Adrenal gland (tissue), 12 donors: Measurements from ENCODE around the gene IL1A. TPM values are rescaled to one million over a fixed set of nuclear protein-coding genes. Genes with fewer than 3 reads are reported as not detected.

ENCODE experiments used
- DNase-seq, 7 donors: peaks; one replicate each; pipeline ENCODE4 v3.0.0-alpha.2; 2019 to 2020
- H3K27ac ChIP-seq, 5 donors: fragments of 200-600 bp; sonication (generic) in 4 of 5; 1 replicate in 3 of 5; 2 replicates in 2 of 5; pipeline versions ENCODE4 v1.5.1 to v1.8.0; 2016 to 2020; ENCODE audit warnings: mild to moderate bottlenecking in 1 of 5
- H3K27me3 ChIP-seq: fragments of 200-600 bp; 2 replicates; pipeline ENCODE4 v1.8.0; 2021
- H3K36me3 ChIP-seq, 2 donors: fragments of 200-600 bp; replicated peaks in 1 of 2; 1 replicate in 1 of 2; 2 replicates in 1 of 2; pipeline versions ENCODE4 v1.5.1 to v1.8.0; 2018 to 2022
- H3K4me1 ChIP-seq, 2 donors: fragments of 200-600 bp; replicated peaks in 1 of 2; 1 replicate in 1 of 2; 2 replicates in 1 of 2; pipeline versions ENCODE4 v1.5.1 to v1.8.0; 2018 to 2021
- H3K4me3 ChIP-seq, 4 donors: fragments of 200-600 bp; sonication (generic) in 3 of 4; one replicate each; pipeline ENCODE4 v1.5.1; 2016 to 2018
- H3K9me3 ChIP-seq, 3 donors: fragments of 200-600 bp; sonication (generic) in 1 of 3; replicated peaks in 1 of 3; 1 replicate in 2 of 3; 2 replicates in 1 of 3; pipeline versions ENCODE4 v1.5.1 to v1.8.0; 2016 to 2021
- CTCF ChIP-seq, 6 experiments: fragments of 450-650 bp in 4 of 6; fragments of 200-600 bp in 2 of 6; sonication (generic) in 1 of 6; IDR thresholded peaks; 1 replicate in 5 of 6; 2 replicates in 1 of 6; pipeline versions ENCODE4 v1.5.1 to v1.8.0; 2016 to 2021; ENCODE audit warnings: antibody characterized with exemption in 6 of 6, mild to moderate bottlenecking in 2 of 6, moderate library complexity in 1 of 6
- POLR2A ChIP-seq, 2 donors: fragments of 450-650 bp; IDR thresholded peaks; one replicate each; pipeline ENCODE4 v1.6.1; 2017; ENCODE audit warnings: antibody characterized with exemption in 2 of 2, mild to moderate bottlenecking in 2 of 2, moderate library complexity in 1 of 2
- WGBS, 4 donors: extraction: QIAGEN DNeasy Blood & Tissue Kit in 2 of 4; methylation state at CpG; one replicate each; pipeline versions ENCODE4 v1.1.5 to v1.1.7; 2013 to 2017; 5-methylcytosine and 5-hydroxymethylcytosine counted together
- intact Hi-C, 2 donors: fragments of 100-400 bp; cut with DNase I; formaldehyde crosslinking; loops; one replicate each; pipeline versions ENCODE4 v1.14.1 to v1.15.0; 2022 to 2023
- polyA plus RNA-seq, 3 donors: library from polyadenylated mRNA; stranded (reverse); fragments of 200-250 nt in 2 of 3; fragments of 350-450 nt in 1 of 3; fragmentation: Illumina TruSeq in 1 of 3; extraction: RNeasy Lipid Tissue Mini Kit (QIAGEN cat#74804) in 1 of 3; gene quantifications; one replicate each; pipeline ENCODE4 v1.2.3, GENCODE V29; 2013 to 2014
- total RNA-seq, 9 donors: library from RNA; depleted of rRNA in 4 of 9; stranded (reverse); fragments of >200 nt in 4 of 9; fragments of 120-200 nt in 1 of 9; fragmentation: NEBNext Ultra II Directional in 1 of 9; extraction: Animal tissue kit (Norgen Biotek cat#: 25700) in 1 of 9; gene quantifications; one replicate each; pipeline versions ENCODE4 v1.1.0 to v1.2.4, GENCODE V29; 2013 to 2023
- donor health status: healthy with polysubstance abuse.
- donor health status: Bipolar disorder and iron deficiency.
- donor health status: DM: yes; HTN: yes; CAD: no.
- donor health status: DM: no; HTN: no; CAD: no.
- donor health status: DM: no; HTN: no; CAD: no.
- donor health status: DM: yes; HTN: yes; CAD: no.

IL1A gene
- total and polyA plus RNA-seq, 12 donors: 0.07 to 0.67 (median 0.18) TPM; not detected in 9

- H3K4me1 ChIP-seq: no peaks in the 10 kb centered on the region
- H3K9me3 ChIP-seq: no peaks in the 10 kb centered on the region
- no peak overlapping the region for H3K4me3 ChIP-seq
- H3K27ac ChIP-seq: no peak overlapping the region
- TF ChIP-seq CTCF (IDR thresholded peaks at IDR 0.05) (no peak), POLR2A (IDR thresholded peaks at IDR 0.05) (no peak)
- no peaks in the 10 kb centered on the region for H3K27me3 ChIP-seq
- intact Hi-C loops: loop anchor here in 1 of 2 donors (10.0 kb wide), 1 partner anchor 183 kb away; no protein-coding TSS in a partner anchor
- DNase-seq: no peak
- H3K36me3 ChIP-seq: no peaks in the 10 kb centered on the region
Observed at GRCh38 chr2:112751451-112752197, 32.7 kb downstream of the IL1A start.

GRCh38 chr2:112750560-112750843, 33.8 kb downstream of the IL1A start:
- Histone ChIP-seq H3K36me3 (no peaks in the 10 kb centered on the region), H3K27me3 (no peaks in the 10 kb centered on the region), H3K4me3 (no peak overlapping the region), H3K27ac (no peak overlapping the region), H3K9me3 (no peaks in the 10 kb centered on the region), H3K4me1 (no peaks in the 10 kb centered on the region)
- TF ChIP-seq CTCF (IDR thresholded peaks at IDR 0.05) (no peak), POLR2A (IDR thresholded peaks at IDR 0.05) (no peak)
- intact Hi-C loops: loop anchor here in 1 of 2 donors (10.0 kb wide), 1 partner anchor 184 kb away; no protein-coding TSS in a partner anchor
- no peak for DNase-seq

GRCh38 chr2:112749755-112750559, 34.3 kb downstream of the IL1A start:
- Histone ChIP-seq H3K4me1 (no peaks in the 10 kb centered on the region), H3K27me3 (no peaks in the 10 kb centered on the region), H3K9me3 (no peaks in the 10 kb centered on the region), H3K27ac (no peak overlapping the region), H3K36me3 (no peaks in the 10 kb centered on the region), H3K4me3 (no peak overlapping the region)
- intact Hi-C loops: loop anchor here (5.0 to 10.0 kb wide), 4 partner anchors 132 to 207 kb away; no protein-coding TSS in a partner anchor
- peak; percentile 61 to 84 (median 72) for DNase-seq
- no peak for TF ChIP-seq POLR2A (IDR thresholded peaks at IDR 0.05)
- TF ChIP-seq CTCF (IDR thresholded peaks at IDR 0.05): peak; percentile 70 to 92 (median 84)
- 66 to 69% (median 67%) methylated on average over 9 of the region's 9 CpGs for WGBS, 4 donors

- no peaks in the 10 kb centered on the region for H3K9me3 ChIP-seq
- no peaks in the 10 kb centered on the region for H3K4me1 ChIP-seq
- TF ChIP-seq CTCF (IDR thresholded peaks at IDR 0.05) (no peak), POLR2A (IDR thresholded peaks at IDR 0.05) (no peak)
- H3K27ac ChIP-seq: no peak overlapping the region
- WGBS, 4 donors: 97 to 99% (median 98%) methylated on average over 7 of the region's 7 CpGs
- no peak for DNase-seq
- intact Hi-C loops: no loop called here
- no peak overlapping the region for H3K4me3 ChIP-seq
- H3K27me3 ChIP-seq: no peaks in the 10 kb centered on the region
- no peaks in the 10 kb centered on the region for H3K36me3 ChIP-seq
Observed at GRCh38 chr2:112740527-112740926, 43.8 kb downstream of the IL1A start.
